Ascending aorta (tissue), 2 donors: ENCODE measurements around the gene SPAG6. TPM values are rescaled to one million over a fixed set of nuclear protein-coding genes. Genes with fewer than 3 reads are reported as not detected.

Experiments used
- DNase-seq, 2 donors: peaks; one replicate each; pipeline ENCODE4 v3.0.0-alpha.2; 2019; ENCODE audit warnings: low spot score in 2 of 2
- H3K27ac ChIP-seq, 2 donors: fragments of 200-600 bp; sonication (generic); one replicate each; pipeline ENCODE4 v1.5.1; 2016 to 2017; ENCODE audit warnings: mild to moderate bottlenecking in 1 of 2
- H3K27me3 ChIP-seq: fragments of 200-600 bp; sonication (generic); one replicate; pipeline ENCODE4 v1.5.1; 2017
- H3K36me3 ChIP-seq, 2 donors: fragments of 200-600 bp; sonication (generic); one replicate each; pipeline ENCODE4 v1.5.1; 2016
- H3K4me1 ChIP-seq, 2 donors: fragments of 200-600 bp; sonication (generic); one replicate each; pipeline ENCODE4 v1.5.1; 2016 to 2017; ENCODE audit warnings: mild to moderate bottlenecking in 1 of 2
- H3K4me3 ChIP-seq, 2 donors: fragments of 200-600 bp; sonication (generic); one replicate each; pipeline ENCODE4 v1.5.1; 2016 to 2017; ENCODE audit warnings: mild to moderate bottlenecking in 1 of 2
- H3K9me3 ChIP-seq, 2 donors: fragments of 200-600 bp; sonication (generic); one replicate each; pipeline ENCODE4 v1.5.1; 2016
- CTCF ChIP-seq, 3 experiments: fragments of 200-600 bp in 2 of 3; fragments of 450-650 bp in 1 of 3; sonication (generic) in 2 of 3; IDR thresholded peaks; one replicate each; pipeline ENCODE4 v1.5.1; 2016 to 2019; ENCODE audit warnings: antibody characterized with exemption in 3 of 3, mild to moderate bottlenecking in 1 of 3, moderate library complexity in 1 of 3
- intact Hi-C: fragments of 100-400 bp; cut with DNase I; formaldehyde crosslinking; loops from one replicate; pipeline ENCODE4 v1.15.1; 2023
- total RNA-seq: library from RNA; depleted of rRNA; stranded (reverse); fragments of >200 nt; gene quantifications from one replicate; pipeline ENCODE4 v1.1.0, GENCODE V29; 2016

The SPAG6 gene
- total RNA-seq, 1 donor from 2014 or later = not detected

- no peak for DNase-seq
Measured at GRCh38 chr10:22323538-22324305, 21.6 kb upstream of the SPAG6 start.

GRCh38 chr10:22324413-22324812 lies 20.9 kb upstream of the SPAG6 start:
- intact Hi-C loops = loop anchor here (5.0 to 10.0 kb wide), 4 partner anchors 743 to 1113 kb away; partner anchors contain the start of genes MSRB2, OTUD1 and SKIDA1
- Histone ChIP-seq H3K27ac (peak overlapping the region in 1 of 2 donors; percentile 73), H3K4me1 (peaks cover 8 to 26% of the 10 kb centered on the region in 2 donors), H3K9me3 (no peaks in the 10 kb centered on the region), H3K4me3 (peak overlapping the region; percentile 46 to 85), H3K27me3 (no peaks in the 10 kb centered on the region), H3K36me3 (peaks cover 13 to 19% of the 10 kb centered on the region in 2 donors)
- no peak for DNase-seq
- no peak for TF ChIP-seq CTCF (IDR thresholded peaks at IDR 0.05)

More at GRCh38 chr10:22323538-22324305, 21.6 kb upstream of the SPAG6 start:
- intact Hi-C loops = loop anchor here (5.0 to 10.0 kb wide), 4 partner anchors 744 to 1114 kb away; partner anchors contain the start of genes MSRB2, OTUD1 and SKIDA1
- no peaks in the 10 kb centered on the region for H3K9me3 ChIP-seq
- no peaks in the 10 kb centered on the region for H3K27me3 ChIP-seq
- no peak overlapping the region for H3K27ac ChIP-seq
- peaks cover 8 to 26% of the 10 kb centered on the region in 2 donors for H3K4me1 ChIP-seq
- peaks cover 7 to 12% of the 10 kb centered on the region in 2 donors for H3K36me3 ChIP-seq
- H3K4me3 ChIP-seq = peak overlapping the region; percentile 26 to 96
- TF ChIP-seq CTCF (IDR thresholded peaks at IDR 0.05) = no peak

GRCh38 chr10:22324893-22325271 lies 20.4 kb upstream of the SPAG6 start:
- TF ChIP-seq CTCF (IDR thresholded peaks at IDR 0.05) = no peak
- Histone ChIP-seq H3K4me1 (peaks cover 8 to 21% of the 10 kb centered on the region in 2 donors), H3K4me3 (peak overlapping the region; percentile 46 to 85), H3K27me3 (no peaks in the 10 kb centered on the region), H3K9me3 (no peaks in the 10 kb centered on the region), H3K36me3 (peaks cover 16 to 24% of the 10 kb centered on the region in 2 donors), H3K27ac (peak overlapping the region in 1 of 2 donors; percentile 73)
- DNase-seq = no peak
- intact Hi-C loops = loop anchor here (1.0 to 10.0 kb wide), 5 partner anchors 10 to 1112 kb away; partner anchors contain the start of genes MSRB2, OTUD1 and SKIDA1

- no peaks in the 10 kb centered on the region for H3K9me3 ChIP-seq
- peaks cover 8 to 19% of the 10 kb centered on the region in 2 donors for H3K4me1 ChIP-seq
- DNase-seq = peak in 1 of 2 donors; percentile 89
- intact Hi-C loops = loop anchor here (1.0 to 10.0 kb wide), 2 partner anchors 10 to 769 kb away; partner anchors contain the start of gene MSRB2
- H3K27me3 ChIP-seq = no peaks in the 10 kb centered on the region
- peaks cover 19 to 27% of the 10 kb centered on the region in 2 donors for H3K36me3 ChIP-seq
- H3K27ac ChIP-seq = peak overlapping the region; percentile 73 to 75
- no peak for TF ChIP-seq CTCF (IDR thresholded peaks at IDR 0.05)
- peak overlapping the region; percentile 46 to 85 for H3K4me3 ChIP-seq
Measured at GRCh38 chr10:22325272-22326144, 19.8 kb upstream of the SPAG6 start.

GRCh38 chr10:22326145-22326702 lies 19.1 kb upstream of the SPAG6 start:
- H3K4me3 ChIP-seq = peak overlapping the region; percentile 46 to 85
- H3K36me3 ChIP-seq = peaks cover 19 to 27% of the 10 kb centered on the region in 2 donors
- peak overlapping the region; percentile 73 to 75 for H3K27ac ChIP-seq
- intact Hi-C loops = loop anchor here (10.0 kb wide), 1 partner anchor 769 kb away; the partner anchor contains the start of gene MSRB2
- H3K27me3 ChIP-seq = no peaks in the 10 kb centered on the region
- DNase-seq = no peak
- H3K4me1 ChIP-seq = peaks cover 8 to 19% of the 10 kb centered on the region in 2 donors
- no peak for TF ChIP-seq CTCF (IDR thresholded peaks at IDR 0.05)
- H3K9me3 ChIP-seq = no peaks in the 10 kb centered on the region
